AG04450 (cell line): ENCODE data around the gene ZNF724. TPM values are rescaled to one million over a fixed set of nuclear protein-coding genes. Genes with fewer than 3 reads are reported as not detected.
"Not testable (repeated sequence)": the region's sequence is repeated elsewhere in the genome, so short reads cannot be mapped to it uniquely, and the experiment has no call there.

Experiments used
- CTCF ChIA-PET: fragments of 300-600, 350-600 bp; formaldehyde crosslinking; extraction: SDS; loops from one replicate; lab custom pipeline; 2022; ENCODE audit warnings: antibody characterized with exemption, inconsistent platforms; lab: Charles Lee
- POLR2A ChIA-PET: fragments of 350-600 bp; formaldehyde crosslinking; extraction: SDS; loops from one replicate; lab custom pipeline; 2021; ENCODE audit warnings: antibody characterized with exemption, inconsistent platforms; lab: Yijun Ruan, JAX
- DNase-seq: peaks from one replicate; pipeline ENCODE4 v3.0.0-alpha.2; 2011; ENCODE audit warnings: low read depth, low spot score
- H3K27ac ChIP-seq: one replicate; pipeline ENCODE4 v1.5.1; 2012; ENCODE audit warnings: low read depth, low read length, control low read depth
- H3K27me3 ChIP-seq: one replicate; pipeline ENCODE4 v1.6.0; 2012; ENCODE audit warnings: low read length; ENCODE audit not compliant: control insufficient read depth, insufficient read depth
- H3K4me3 ChIP-seq: 2 replicates; pipeline ENCODE4 v1.5.1; 2011; ENCODE audit warnings: mild to moderate bottlenecking, low read depth, low read length, control low read depth
- H3K9me3 ChIP-seq: 2 replicates; pipeline ENCODE4 v1.5.1; 2012; ENCODE audit warnings: low read length; ENCODE audit not compliant: control insufficient read depth, insufficient read depth
- polyA plus RNA-seq: library from polyadenylated mRNA; depleted of rRNA; stranded (reverse); fragments of >200 nt; gene quantifications from 2 replicates; pipeline ENCODE4 v1.2.3, GENCODE V29; 2011
- TF ChIP-seq, protein P1 (sequence below): IDR thresholded peaks from 2 replicates; pipeline ENCODE4 v1.5.1; 2011; ENCODE audit warnings: low read depth, low read length, control low read depth, inconsistent platforms

ZNF724 gene
- polyA plus RNA-seq, 1 experiment, result 1.1 TPM

DNA sequence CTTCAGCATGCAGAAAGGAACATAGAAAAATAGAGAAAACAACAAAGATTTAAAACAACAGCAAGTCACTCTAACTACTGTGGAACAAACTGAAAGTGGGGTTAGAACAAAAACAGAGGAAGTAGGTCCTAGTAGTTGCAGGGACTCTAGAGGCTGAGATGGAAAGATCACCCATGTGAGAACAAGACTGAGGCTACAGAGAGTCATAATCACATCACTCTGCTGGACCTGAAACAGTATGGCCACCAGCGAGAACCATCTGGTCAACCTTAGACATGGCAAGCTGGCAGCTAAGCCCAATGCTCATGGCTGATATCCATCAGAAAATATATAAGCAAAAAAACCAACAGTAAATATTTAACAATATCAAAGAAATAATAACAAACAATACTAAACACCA, 35.8 kb upstream of the ZNF724 start:
- H3K9me3 ChIP-seq, result peaks cover 13% of the 10 kb centered on the region
- no peak for DNase-seq
- ChIA-PET POLR2A (no interaction called here), CTCF (no interaction called here)
- no peaks in the 10 kb centered on the region for H3K27me3 ChIP-seq
- TF ChIP-seq, protein P1, sequence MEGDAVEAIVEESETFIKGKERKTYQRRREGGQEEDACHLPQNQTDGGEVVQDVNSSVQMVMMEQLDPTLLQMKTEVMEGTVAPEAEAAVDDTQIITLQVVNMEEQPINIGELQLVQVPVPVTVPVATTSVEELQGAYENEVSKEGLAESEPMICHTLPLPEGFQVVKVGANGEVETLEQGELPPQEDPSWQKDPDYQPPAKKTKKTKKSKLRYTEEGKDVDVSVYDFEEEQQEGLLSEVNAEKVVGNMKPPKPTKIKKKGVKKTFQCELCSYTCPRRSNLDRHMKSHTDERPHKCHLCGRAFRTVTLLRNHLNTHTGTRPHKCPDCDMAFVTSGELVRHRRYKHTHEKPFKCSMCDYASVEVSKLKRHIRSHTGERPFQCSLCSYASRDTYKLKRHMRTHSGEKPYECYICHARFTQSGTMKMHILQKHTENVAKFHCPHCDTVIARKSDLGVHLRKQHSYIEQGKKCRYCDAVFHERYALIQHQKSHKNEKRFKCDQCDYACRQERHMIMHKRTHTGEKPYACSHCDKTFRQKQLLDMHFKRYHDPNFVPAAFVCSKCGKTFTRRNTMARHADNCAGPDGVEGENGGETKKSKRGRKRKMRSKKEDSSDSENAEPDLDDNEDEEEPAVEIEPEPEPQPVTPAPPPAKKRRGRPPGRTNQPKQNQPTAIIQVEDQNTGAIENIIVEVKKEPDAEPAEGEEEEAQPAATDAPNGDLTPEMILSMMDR, result no peak
- no peak overlapping the region for H3K27ac ChIP-seq
- H3K4me3 ChIP-seq, result no peak overlapping the region

DNA sequence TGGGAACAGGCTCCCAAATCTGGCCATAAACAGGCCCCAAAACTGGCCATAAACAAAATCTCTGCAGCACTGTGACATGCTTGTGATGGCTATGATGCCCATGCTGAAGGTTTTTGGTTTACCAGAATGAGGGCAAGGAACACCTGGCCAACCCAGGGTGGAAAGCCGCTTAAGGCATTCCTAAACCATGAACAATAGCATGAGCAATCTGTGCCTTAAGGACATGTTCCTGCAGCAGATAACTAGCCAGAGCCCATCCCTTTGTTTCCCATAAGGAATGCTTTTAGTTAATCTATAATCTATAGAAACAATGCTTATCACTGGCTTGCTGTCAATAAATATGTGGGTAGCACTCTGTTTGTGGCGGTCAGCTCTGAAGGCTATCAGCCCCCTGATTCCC, 35.1 kb upstream of the ZNF724 start:
- H3K27me3 ChIP-seq, H3K27ac ChIP-seq, DNase-seq, POLR2A ChIA-PET, H3K4me3 ChIP-seq: not testable (repeated sequence)
- CTCF ChIA-PET, result interaction anchor here (0.6 kb wide), 1 partner anchor 610 kb away, joined by 8 read pairs; no protein-coding TSS in a partner anchor
- H3K9me3 ChIP-seq, result peaks cover 11% of the 10 kb centered on the region

DNA sequence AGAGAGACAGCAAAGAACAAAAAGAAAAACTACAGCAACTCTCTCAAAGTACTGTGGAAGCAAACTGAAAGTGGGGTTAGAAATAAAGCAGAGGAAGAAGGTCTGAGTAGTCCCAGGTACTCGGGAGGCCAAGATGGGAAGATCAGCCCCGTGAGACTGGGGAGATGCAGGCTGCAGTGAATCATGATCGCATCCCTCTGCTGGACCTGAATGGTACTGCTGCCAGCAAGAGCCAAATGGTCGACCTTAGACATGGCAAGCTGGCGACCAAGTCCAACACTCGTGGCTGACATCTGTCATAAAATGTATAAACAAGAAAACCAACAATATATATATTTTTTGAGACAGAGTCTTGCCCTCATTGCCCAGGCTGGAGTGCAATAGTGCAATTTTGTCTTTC, 33.7 kb upstream of the ZNF724 start:
- peaks cover 5% of the 10 kb centered on the region for H3K9me3 ChIP-seq
- no peak for DNase-seq
- TF ChIP-seq, protein P1, result peak; percentile 56
- CTCF ChIA-PET, result interaction anchor here (0.6 to 0.7 kb wide), 3 partner anchors 36 to 473 kb away, joined by 4 to 5 read pairs (median 4); no protein-coding TSS in a partner anchor
- H3K4me3 ChIP-seq, result no peak overlapping the region
- POLR2A ChIA-PET, result no interaction called here
- no peak overlapping the region for H3K27ac ChIP-seq
- no peaks in the 10 kb centered on the region for H3K27me3 ChIP-seq

GRCh38 chr19:23281663-23282276, 31.6 kb upstream of the ZNF724 start:
- Histone ChIP-seq H3K4me3 (no peak overlapping the region), H3K27ac (no peak overlapping the region), H3K27me3 (no peaks in the 10 kb centered on the region), H3K9me3 (peaks cover 3% of the 10 kb centered on the region)
- ChIA-PET POLR2A (no interaction called here), CTCF (no interaction called here)
- no peak for DNase-seq
- TF ChIP-seq, protein P1, result no peak

DNA sequence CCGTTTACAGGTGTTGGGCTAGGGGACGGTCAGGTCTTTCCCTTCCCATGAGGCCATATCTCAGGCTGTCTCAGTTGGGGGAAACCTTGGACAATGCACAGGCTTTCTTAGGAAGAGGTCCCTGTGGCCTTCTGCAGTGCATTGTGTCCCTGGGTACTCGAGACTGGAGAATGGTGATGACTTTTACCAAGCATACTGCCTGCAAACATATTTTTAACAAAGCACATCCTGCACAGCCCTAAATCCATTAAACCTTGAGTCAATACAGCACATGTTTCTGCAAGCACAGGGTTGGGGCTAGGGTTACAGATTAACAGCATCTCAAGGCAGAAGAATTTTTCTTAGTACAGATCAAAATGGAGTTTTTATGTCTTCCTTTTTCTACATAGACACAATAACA, 27.9 kb upstream of the ZNF724 start:
- H3K27ac ChIP-seq, H3K4me3 ChIP-seq, CTCF ChIA-PET, H3K9me3 ChIP-seq, POLR2A ChIA-PET, H3K27me3 ChIP-seq, DNase-seq: not testable (repeated sequence)

DNA sequence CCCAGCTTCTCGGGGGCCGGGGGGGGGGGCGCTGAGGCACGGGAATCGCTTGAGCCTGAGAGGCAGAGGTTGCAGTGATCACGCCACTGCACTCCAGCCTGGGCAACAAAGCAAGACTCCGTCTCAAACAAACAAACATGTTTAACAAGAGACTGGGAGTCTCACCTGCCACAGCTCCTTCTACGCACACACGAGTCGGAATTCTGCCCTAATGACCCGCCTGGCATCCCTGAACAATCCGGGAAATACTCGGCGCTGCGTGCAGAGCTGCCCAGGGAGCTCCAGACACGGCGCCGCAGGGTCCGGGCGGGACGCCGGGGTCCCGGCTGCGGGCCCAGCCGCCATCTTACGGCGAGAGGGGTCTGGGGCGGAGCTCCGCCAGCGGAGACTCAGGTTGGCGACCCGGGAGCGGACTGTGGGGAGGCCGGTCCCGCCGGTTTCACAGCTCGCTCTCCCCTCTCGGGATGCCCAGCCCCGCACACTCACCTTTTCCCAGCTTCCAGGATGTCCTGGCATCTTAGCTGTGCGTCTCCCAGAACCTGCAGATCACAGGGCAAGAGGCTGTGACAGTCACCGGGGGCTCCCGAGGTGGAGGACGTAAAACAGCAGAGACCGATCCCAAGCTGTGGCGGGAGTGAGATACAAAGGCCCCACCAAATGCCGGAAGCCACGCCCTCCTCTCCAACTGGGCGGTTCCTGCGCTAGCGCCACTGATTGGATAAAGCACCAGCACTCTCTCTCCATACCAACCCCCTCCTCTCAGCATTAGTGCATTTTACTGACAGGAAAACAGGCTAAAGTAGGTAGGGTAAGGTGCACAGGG, 23.6 kb upstream of the ZNF724 start:
- Histone ChIP-seq H3K27me3 (no peaks in the 10 kb centered on the region), H3K4me3 (peak overlapping the region; percentile 94), H3K9me3 (no peaks in the 10 kb centered on the region; the same call in 1 of the 2 replicates), H3K27ac (peak overlapping the region; percentile 61)
- DNase-seq, result peak; percentile 57
- CTCF ChIA-PET, result interaction anchor here (0.5 kb wide), 1 partner anchor 135 kb away, joined by 3 read pairs; no protein-coding TSS in a partner anchor
- POLR2A ChIA-PET, result interaction anchor here (0.6 to 1.6 kb wide), 8 partner anchors 24 to 1438 kb away, joined by 3 to 16 read pairs (median 3); partner anchors contain the start of genes ZNF43, ZNF724 and ZNF91
- TF ChIP-seq, protein P1, result no peak
